ENCODE measurements around the gene LMOD1.

Gene LMOD1

GRCh38 chr1:201850053-201850397 lies 96.3 kb downstream of the LMOD1 start:
- H3K18ac ChIP-seq (ENCODE audit: low read length), result no peak overlapping the region
- no peaks in the 10 kb centered on the region for H3K9me3 ChIP-seq (replicated peaks in 1 of 2; ENCODE audit: control insufficient read depth in 2 of 2, insufficient read depth in 1 of 2, low read depth in 1 of 2, low read length in 2 of 2)
- H4K8ac ChIP-seq (ENCODE audit: low read depth, low read length), result no peak overlapping the region
- H3K9ac ChIP-seq (ENCODE audit: low read depth, low read length, poor library complexity), result no peak overlapping the region
- no peak overlapping the region for H2AFZ ChIP-seq (ENCODE audit: low read length)
- no peak overlapping the region for H3K4me2 ChIP-seq (ENCODE audit: insufficient read depth, low read length, poor library complexity, severe bottlenecking)
- no peak overlapping the region for H2BK12ac ChIP-seq (ENCODE audit: low read length)
- no peak overlapping the region for H3K23ac ChIP-seq (ENCODE audit: low read depth, low read length, poor library complexity)
- no peak for DNase-seq (ENCODE audit: low spot score)
- no peak overlapping the region for H2BK5ac ChIP-seq (ENCODE audit: low read length)
- H3K36me3 ChIP-seq (replicated peaks in 1 of 2; ENCODE audit: control insufficient read depth in 2 of 2, insufficient read depth in 2 of 2, low read length in 2 of 2), result peaks cover 37 to 92% of the 10 kb centered on the region in 2 donors
- no peak overlapping the region for H3K4ac ChIP-seq (ENCODE audit: low read length)
- no peak overlapping the region for H3K4me3 ChIP-seq (ENCODE audit: low read length in 2 of 2)
- no peak overlapping the region for H2AK5ac ChIP-seq (ENCODE audit: low read depth, low read length)
- H3K4me1 ChIP-seq (ENCODE audit: control insufficient read depth in 2 of 2, insufficient read depth in 1 of 2, low read depth in 1 of 2, low read length in 2 of 2), result no peaks in the 10 kb centered on the region
- H4K91ac ChIP-seq (ENCODE audit: low read depth, low read length, poor library complexity), result no peak overlapping the region
- H3K14ac ChIP-seq (ENCODE audit: low read length), result no peak overlapping the region
- no peaks in the 10 kb centered on the region for H3K27me3 ChIP-seq (ENCODE audit: control insufficient read depth in 3 of 3, insufficient read depth in 3 of 3, low read depth in 1 of 3, low read length in 3 of 3)
- H3K27ac ChIP-seq (replicated peaks; ENCODE audit: low read length), result no peak overlapping the region
- no peak overlapping the region for H2BK15ac ChIP-seq (ENCODE audit: low read length)
- no peak overlapping the region for H2BK120ac ChIP-seq (ENCODE audit: low read depth, low read length)
- WGBS, 2 donors (ENCODE audit: extremely low coverage in 2 of 2, insufficient read length in 2 of 2, insufficient replicate concordance in 1 of 2), result no CpG with 5 or more reads among the region's 1 CpG
- no peaks in the 10 kb centered on the region for H3K79me1 ChIP-seq (ENCODE audit: low read depth, low read length)

- H2AK5ac ChIP-seq (ENCODE audit: low read depth, low read length), result no peak overlapping the region
- H3K4me1 ChIP-seq (ENCODE audit: control insufficient read depth in 2 of 2, insufficient read depth in 1 of 2, low read depth in 1 of 2, low read length in 2 of 2), result no peaks in the 10 kb centered on the region
- no peak overlapping the region for H3K27ac ChIP-seq (replicated peaks; ENCODE audit: low read length)
- no peak overlapping the region for H2BK15ac ChIP-seq (ENCODE audit: low read length)
- no peak overlapping the region for H3K14ac ChIP-seq (ENCODE audit: low read length)
- H3K23ac ChIP-seq (ENCODE audit: low read depth, low read length, poor library complexity), result no peak overlapping the region
- DNase-seq (ENCODE audit: low spot score), result no peak
- H3K4ac ChIP-seq (ENCODE audit: low read length), result no peak overlapping the region
- no peak overlapping the region for H2BK5ac ChIP-seq (ENCODE audit: low read length)
- no peak overlapping the region for H2BK120ac ChIP-seq (ENCODE audit: low read depth, low read length)
- H3K79me1 ChIP-seq (ENCODE audit: low read depth, low read length), result no peaks in the 10 kb centered on the region
- H2BK12ac ChIP-seq (ENCODE audit: low read length), result no peak overlapping the region
- H3K27me3 ChIP-seq (ENCODE audit: control insufficient read depth in 3 of 3, insufficient read depth in 3 of 3, low read depth in 1 of 3, low read length in 3 of 3), result no peaks in the 10 kb centered on the region
- H3K9ac ChIP-seq (ENCODE audit: low read depth, low read length, poor library complexity), result no peak overlapping the region
- peaks cover 33 to 86% of the 10 kb centered on the region in 2 donors for H3K36me3 ChIP-seq (replicated peaks in 1 of 2; ENCODE audit: control insufficient read depth in 2 of 2, insufficient read depth in 2 of 2, low read length in 2 of 2)
- H3K18ac ChIP-seq (ENCODE audit: low read length), result no peak overlapping the region
- no peak overlapping the region for H2AFZ ChIP-seq (ENCODE audit: low read length)
- no peak overlapping the region for H4K8ac ChIP-seq (ENCODE audit: low read depth, low read length)
- no peak overlapping the region for H3K4me3 ChIP-seq (ENCODE audit: low read length in 2 of 2)
- no peak overlapping the region for H4K91ac ChIP-seq (ENCODE audit: low read depth, low read length, poor library complexity)
- no CpG with 5 or more reads among the region's 2 CpGs for WGBS, 2 donors (ENCODE audit: extremely low coverage in 2 of 2, insufficient read length in 2 of 2, insufficient replicate concordance in 1 of 2)
- H3K4me2 ChIP-seq (ENCODE audit: insufficient read depth, low read length, poor library complexity, severe bottlenecking), result no peak overlapping the region
- H3K9me3 ChIP-seq (replicated peaks in 1 of 2; ENCODE audit: control insufficient read depth in 2 of 2, insufficient read depth in 1 of 2, low read depth in 1 of 2, low read length in 2 of 2), result no peaks in the 10 kb centered on the region
These were observed 96.8 kb downstream of the LMOD1 start for GRCh38 chr1:201849372-201850052.

- no peak overlapping the region for H2AFZ ChIP-seq (ENCODE audit: low read length)
- H3K4me3 ChIP-seq (ENCODE audit: low read length in 2 of 2), result no peak overlapping the region
- H3K27ac ChIP-seq (replicated peaks; ENCODE audit: low read length), result no peak overlapping the region
- H3K23ac ChIP-seq (ENCODE audit: low read depth, low read length, poor library complexity), result no peak overlapping the region
- WGBS, 2 donors (ENCODE audit: extremely low coverage in 2 of 2, insufficient read length in 2 of 2, insufficient replicate concordance in 1 of 2), result no CpG with 5 or more reads among the region's 6 CpGs
- H3K4ac ChIP-seq (ENCODE audit: low read length), result no peak overlapping the region
- H3K14ac ChIP-seq (ENCODE audit: low read length), result no peak overlapping the region
- H3K9ac ChIP-seq (ENCODE audit: low read depth, low read length, poor library complexity), result no peak overlapping the region
- no peak overlapping the region for H2BK5ac ChIP-seq (ENCODE audit: low read length)
- H2BK120ac ChIP-seq (ENCODE audit: low read depth, low read length), result no peak overlapping the region
- H2AK5ac ChIP-seq (ENCODE audit: low read depth, low read length), result no peak overlapping the region
- no peak overlapping the region for H2BK12ac ChIP-seq (ENCODE audit: low read length)
- H3K4me1 ChIP-seq (ENCODE audit: control insufficient read depth in 2 of 2, insufficient read depth in 1 of 2, low read depth in 1 of 2, low read length in 2 of 2), result no peaks in the 10 kb centered on the region
- no peaks in the 10 kb centered on the region for H3K9me3 ChIP-seq (replicated peaks in 1 of 2; ENCODE audit: control insufficient read depth in 2 of 2, insufficient read depth in 1 of 2, low read depth in 1 of 2, low read length in 2 of 2)
- H3K36me3 ChIP-seq (replicated peaks in 1 of 2; ENCODE audit: control insufficient read depth in 2 of 2, insufficient read depth in 2 of 2, low read length in 2 of 2), result peaks cover 28 to 85% of the 10 kb centered on the region in 2 donors
- peaks cover 2% of the 10 kb centered on the region for H3K79me1 ChIP-seq (ENCODE audit: low read depth, low read length)
- no peak overlapping the region for H3K18ac ChIP-seq (ENCODE audit: low read length)
- no peak for DNase-seq (ENCODE audit: low spot score)
- H3K4me2 ChIP-seq (ENCODE audit: insufficient read depth, low read length, poor library complexity, severe bottlenecking), result no peak overlapping the region
- no peak overlapping the region for H2BK15ac ChIP-seq (ENCODE audit: low read length)
- H4K8ac ChIP-seq (ENCODE audit: low read depth, low read length), result no peak overlapping the region
- no peak overlapping the region for H4K91ac ChIP-seq (ENCODE audit: low read depth, low read length, poor library complexity)
- no peaks in the 10 kb centered on the region for H3K27me3 ChIP-seq (ENCODE audit: control insufficient read depth in 3 of 3, insufficient read depth in 3 of 3, low read depth in 1 of 3, low read length in 3 of 3)
These were observed 98.1 kb downstream of the LMOD1 start for GRCh38 chr1:201848230-201848629.

- Histone ChIP-seq H3K79me1 (ENCODE audit: low read depth, low read length) (peaks cover 2% of the 10 kb centered on the region), H3K4me3 (ENCODE audit: low read length in 2 of 2) (no peak overlapping the region), H3K18ac (ENCODE audit: low read length) (no peak overlapping the region), H3K9me3 (replicated peaks in 1 of 2; ENCODE audit: control insufficient read depth in 2 of 2, insufficient read depth in 1 of 2, low read depth in 1 of 2, low read length in 2 of 2) (no peaks in the 10 kb centered on the region), H3K27me3 (ENCODE audit: control insufficient read depth in 3 of 3, insufficient read depth in 3 of 3, low read depth in 1 of 3, low read length in 3 of 3) (no peaks in the 10 kb centered on the region), H3K23ac (ENCODE audit: low read depth, low read length, poor library complexity) (no peak overlapping the region), H2AFZ (ENCODE audit: low read length) (no peak overlapping the region), H2BK5ac (ENCODE audit: low read length) (no peak overlapping the region), H3K4me1 (ENCODE audit: control insufficient read depth in 2 of 2, insufficient read depth in 1 of 2, low read depth in 1 of 2, low read length in 2 of 2) (no peaks in the 10 kb centered on the region), H3K4ac (ENCODE audit: low read length) (no peak overlapping the region), H3K4me2 (ENCODE audit: insufficient read depth, low read length, poor library complexity, severe bottlenecking) (no peak overlapping the region), H2AK5ac (ENCODE audit: low read depth, low read length) (no peak overlapping the region), H2BK15ac (ENCODE audit: low read length) (no peak overlapping the region), H3K9ac (ENCODE audit: low read depth, low read length, poor library complexity) (no peak overlapping the region), H3K36me3 (replicated peaks in 1 of 2; ENCODE audit: control insufficient read depth in 2 of 2, insufficient read depth in 2 of 2, low read length in 2 of 2) (peaks cover 21 to 85% of the 10 kb centered on the region in 2 donors), H3K14ac (ENCODE audit: low read length) (no peak overlapping the region), H4K8ac (ENCODE audit: low read depth, low read length) (no peak overlapping the region), H3K27ac (replicated peaks; ENCODE audit: low read length) (no peak overlapping the region), H4K91ac (ENCODE audit: low read depth, low read length, poor library complexity) (no peak overlapping the region), H2BK120ac (ENCODE audit: low read depth, low read length) (no peak overlapping the region), H2BK12ac (ENCODE audit: low read length) (no peak overlapping the region)
- DNase-seq (ENCODE audit: low spot score), result no peak
- no CpG with 5 or more reads among the region's 1 CpG for WGBS, 2 donors (ENCODE audit: extremely low coverage in 2 of 2, insufficient read length in 2 of 2, insufficient replicate concordance in 1 of 2)
These were observed 99.2 kb downstream of the LMOD1 start for GRCh38 chr1:201847150-201847549.
